CD1c-positive myeloid dendritic cell (primary cell): ENCODE data around the gene PCLO.
"Not testable (repeated sequence)": the region's sequence is repeated elsewhere in the genome, so short reads cannot be mapped to it uniquely, and the experiment has no call there.

ENCODE experiments used
- DNase-seq: peaks from one replicate; pipeline ENCODE4 v3.0.0-alpha.2; 2016; ENCODE audit errors: extremely low spot score

The PCLO gene

DNA sequence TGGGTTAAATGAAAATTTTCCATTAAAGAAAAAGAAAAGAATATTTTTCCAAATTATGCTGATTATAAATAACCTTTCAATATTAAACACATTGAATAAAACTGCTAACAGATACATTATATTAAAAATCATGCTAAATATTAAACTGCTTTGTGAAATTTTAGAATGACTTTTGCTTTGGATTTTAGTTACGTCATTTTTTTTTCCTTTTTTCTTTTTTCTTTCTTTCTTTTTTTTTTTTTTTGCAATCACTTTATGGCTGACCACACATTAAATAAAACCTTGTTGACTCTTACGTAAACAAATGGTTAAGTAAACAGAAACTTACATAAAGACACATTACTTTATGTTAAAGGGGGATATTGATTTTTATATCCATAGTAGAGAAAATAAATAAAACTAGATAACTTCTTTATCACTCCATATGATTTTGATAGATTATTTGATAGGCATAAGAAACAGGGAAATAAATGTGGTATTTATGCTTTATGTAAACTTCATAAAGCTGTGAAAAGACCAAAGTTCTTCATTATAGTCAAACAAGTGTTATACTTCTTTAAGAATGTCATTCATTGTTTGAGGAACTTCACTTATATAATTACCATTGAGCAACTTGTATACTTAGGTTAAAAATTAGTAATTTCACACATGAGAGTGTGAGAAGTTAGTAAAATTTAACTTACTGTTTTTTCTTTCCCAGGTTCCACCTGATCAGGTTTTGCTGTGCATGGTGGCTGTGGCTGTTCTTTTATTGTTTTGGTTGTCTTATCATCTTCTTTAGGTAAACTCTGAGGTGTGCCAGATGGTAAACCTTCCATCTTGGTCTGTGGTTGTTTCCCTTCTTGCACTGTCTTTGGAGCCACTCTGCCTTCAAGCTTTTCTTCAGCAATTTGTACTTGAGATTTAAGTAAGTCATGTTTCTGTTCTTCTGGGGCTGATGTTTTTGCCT lies 197.3 kb downstream of the PCLO start:
- no peak for DNase-seq

DNA sequence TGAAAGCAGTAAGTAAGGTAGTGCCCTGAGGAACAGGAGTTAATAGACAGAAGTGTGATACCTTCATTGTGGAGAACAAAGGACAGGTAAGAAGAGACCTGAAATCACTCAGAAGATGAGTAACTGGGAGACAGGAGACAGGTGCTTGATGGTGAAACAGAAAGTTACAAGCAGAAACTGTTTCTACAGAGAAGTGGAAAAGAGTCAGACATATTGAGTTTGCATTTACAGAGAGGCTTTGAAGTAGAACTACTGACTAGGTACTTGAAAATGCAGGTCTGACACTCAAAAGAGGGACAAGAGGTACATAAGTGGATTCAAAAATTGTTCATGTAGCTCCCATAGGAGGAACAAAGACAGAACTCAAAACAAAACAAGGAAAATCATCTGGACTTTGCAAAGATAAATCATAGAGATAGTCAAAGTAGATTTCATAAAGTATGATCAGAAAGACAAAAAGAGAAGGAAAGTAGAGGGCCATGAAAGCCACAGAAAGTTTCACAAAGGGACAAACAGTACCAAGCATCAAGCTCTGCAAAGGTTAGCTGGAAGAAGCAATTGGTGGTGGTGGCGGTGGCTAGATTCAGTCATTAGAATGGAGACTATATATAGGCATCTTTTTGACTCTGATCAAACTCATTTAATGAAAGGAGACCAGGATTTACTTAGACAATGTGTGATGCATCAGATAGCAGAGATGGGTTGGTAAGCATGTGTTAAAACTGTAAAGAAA lies 198.4 kb downstream of the PCLO start:
- no peak for DNase-seq

DNA sequence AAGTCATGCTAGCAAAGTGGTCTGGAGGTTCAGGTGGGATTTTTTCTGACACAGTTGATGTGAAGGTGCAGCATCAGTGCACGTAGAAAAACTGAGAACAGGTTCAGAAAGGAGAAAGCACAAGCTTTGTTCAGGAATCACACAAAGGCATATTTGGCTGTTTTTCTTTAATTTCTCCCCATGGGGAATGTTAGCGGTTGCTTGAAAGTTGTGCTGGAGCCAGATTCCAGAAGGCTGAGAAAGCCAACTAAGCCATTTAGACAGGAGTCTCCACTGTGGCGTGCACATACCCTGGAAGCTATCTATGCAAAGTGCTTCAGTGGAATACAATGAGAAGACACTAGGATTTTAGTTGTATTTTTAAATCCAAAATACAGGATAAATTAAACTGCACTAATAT lies 201.4 kb downstream of the PCLO start:
- DNase-seq, result no peak

DNA sequence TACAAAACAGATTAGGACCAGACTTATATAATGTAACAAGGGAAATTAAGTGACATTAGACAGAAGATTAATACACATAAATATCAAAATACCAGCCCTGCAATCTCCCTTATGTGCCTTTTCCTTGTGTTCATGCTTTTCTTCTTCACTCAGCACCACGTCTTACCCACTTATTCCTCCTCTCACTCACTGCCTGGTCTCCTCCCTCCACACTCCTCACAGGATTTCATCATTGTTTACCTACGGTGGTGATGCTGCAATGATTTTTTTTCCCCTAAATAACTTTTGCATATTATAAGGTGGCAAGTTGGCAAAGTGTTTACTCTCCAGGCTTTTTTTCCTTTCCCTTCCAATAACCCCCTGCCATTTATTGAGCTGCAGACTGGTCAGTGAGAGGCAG lies 203.2 kb downstream of the PCLO start:
- no peak for DNase-seq

GRCh38 chr7:82957521-82957920 lies 205.2 kb downstream of the PCLO start:
- DNase-seq, result no peak

DNA sequence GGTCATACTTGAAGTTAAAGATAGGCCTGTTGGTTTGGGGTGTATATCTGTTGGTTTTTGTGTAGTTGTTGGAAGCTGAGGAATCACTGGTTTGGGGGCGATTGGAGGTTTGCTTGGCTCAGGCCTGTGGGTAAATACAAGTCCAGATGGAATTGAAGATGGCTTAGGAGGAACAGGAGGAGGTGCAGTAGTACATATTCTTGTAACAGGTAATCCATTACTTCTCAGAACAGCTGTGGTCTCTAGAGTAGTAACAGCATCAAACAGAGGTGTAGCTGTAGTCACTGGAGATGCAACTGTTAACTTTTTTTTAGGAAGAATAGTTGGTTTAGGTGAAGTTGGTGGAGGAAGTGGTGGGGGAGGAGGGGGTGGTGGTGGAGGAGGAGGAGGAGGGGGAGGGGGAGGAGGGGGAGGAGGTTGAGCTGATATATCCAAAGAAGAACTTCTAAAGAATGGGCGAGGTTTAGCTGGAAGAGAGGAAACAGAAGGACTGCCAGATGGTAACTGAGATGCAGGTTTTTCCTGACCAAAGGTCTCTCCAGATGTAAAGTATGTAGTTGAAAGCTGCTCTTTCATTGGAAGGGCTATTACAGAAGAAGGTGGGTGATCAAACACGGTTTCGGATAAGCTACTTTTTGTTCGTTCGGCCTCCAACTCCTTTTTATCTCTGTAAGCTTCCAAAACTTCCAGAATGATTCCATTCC lies 209.2 kb downstream of the PCLO start:
- no peak for DNase-seq

- DNase-seq, result no peak
These were observed 212.2 kb downstream of the PCLO start for GRCh38 chr7:82950436-82950835.

GRCh38 chr7:82945480-82945879 lies 217.2 kb downstream of the PCLO start:
- no peak for DNase-seq

DNA sequence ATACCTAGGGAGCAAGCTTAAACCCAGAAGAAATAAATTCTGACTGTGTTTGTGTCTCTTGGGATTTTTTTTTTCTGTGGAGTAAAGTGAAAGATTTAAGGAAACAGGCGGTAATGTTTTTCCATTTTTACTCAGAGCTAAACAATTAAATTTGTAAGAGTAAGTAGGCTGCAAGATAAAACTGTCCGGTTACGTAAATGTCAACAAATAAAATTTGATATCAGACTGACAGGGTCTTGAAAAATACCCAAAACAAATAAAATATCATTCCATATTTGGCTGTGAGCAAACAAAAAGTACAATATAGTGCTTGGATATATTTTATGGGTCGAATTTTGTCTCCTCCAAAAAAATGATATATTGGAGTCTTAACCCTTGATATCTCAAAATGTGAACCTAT lies 217.6 kb downstream of the PCLO start:
- no peak for DNase-seq

DNA sequence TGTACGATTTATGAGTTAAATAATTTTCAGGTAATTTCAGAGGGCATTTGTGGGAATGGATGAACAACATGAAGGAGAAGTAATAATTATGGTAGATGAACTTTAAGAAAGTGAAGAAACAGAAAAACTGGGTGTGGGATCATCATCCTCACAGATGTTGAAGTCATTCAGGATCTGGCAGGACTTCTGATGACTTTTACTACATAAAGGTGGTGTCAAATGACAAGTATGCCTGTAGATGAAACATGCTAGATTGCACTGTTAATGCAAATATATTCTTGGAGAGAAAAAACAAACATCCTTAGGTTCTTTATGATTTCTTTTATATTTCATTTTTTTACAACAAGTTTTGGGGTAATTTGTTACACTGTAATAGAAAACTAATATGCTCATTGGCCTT lies 230.2 kb downstream of the PCLO start:
- no peak for DNase-seq

GRCh38 chr7:82926477-82926876 lies 236.2 kb downstream of the PCLO start:
- DNase-seq, result no peak

GRCh38 chr7:82925331-82925730 lies 237.4 kb downstream of the PCLO start:
- no peak for DNase-seq

GRCh38 chr7:82906502-82906901 lies 256.2 kb downstream of the PCLO start:
- no peak for DNase-seq

GRCh38 chr7:82904871-82905270 lies 257.8 kb downstream of the PCLO start:
- DNase-seq, result no peak

DNA sequence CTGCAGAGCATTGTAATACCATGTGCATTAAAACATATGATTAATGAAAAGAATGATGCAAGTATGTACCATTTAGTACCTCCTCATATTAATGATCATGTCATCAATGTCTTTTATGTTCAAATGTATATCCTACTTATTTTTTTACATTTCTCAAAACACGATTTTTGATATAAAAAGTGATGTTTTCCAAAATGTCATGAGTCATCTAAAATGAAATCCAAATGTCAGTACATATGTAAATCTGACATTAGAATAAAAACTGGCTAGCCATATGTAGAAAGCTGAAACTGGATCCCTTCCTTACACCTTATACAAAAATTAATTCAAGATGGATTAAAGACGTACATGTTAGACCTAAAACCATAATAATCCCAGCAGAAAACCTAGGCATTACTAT lies 261.6 kb downstream of the PCLO start:
- DNase-seq, result not testable (repeated sequence)

DNA sequence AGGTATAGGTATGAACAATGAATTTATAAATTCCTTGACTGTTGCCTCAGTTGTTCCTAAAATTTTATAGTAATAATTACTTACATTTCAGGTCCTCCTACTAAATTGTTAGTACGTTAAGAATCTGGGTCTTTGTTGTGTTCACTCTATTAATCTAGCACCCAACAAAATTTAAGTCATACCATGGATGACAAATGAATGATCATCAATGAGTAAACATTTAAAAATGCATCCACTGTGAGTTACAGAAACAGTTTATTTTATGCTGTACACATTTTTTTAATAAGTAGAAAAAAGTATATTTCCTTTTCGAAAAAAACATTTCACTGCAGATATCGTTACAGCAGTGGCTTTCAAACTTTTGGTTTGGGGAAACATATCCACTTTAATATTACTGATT lies 265.2 kb downstream of the PCLO start:
- DNase-seq, result no peak

DNA sequence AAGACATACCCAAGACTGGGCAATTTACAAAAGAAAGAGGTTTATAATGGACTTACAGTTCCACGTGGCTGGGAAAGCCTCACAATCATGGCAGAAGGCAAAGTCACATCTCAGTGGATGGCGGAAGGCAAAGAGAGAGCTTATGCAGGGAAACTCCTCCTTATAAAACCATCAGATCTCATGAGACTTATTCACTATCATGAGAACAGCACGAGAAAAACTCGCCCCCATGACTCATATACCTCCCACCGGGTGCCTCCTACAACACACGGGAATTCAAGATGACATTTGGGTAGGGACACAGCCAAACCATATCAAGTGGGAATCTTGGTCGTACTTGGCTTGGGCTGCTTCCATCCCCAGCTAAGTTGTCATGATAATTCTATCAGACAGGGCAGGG lies 268.3 kb downstream of the PCLO start:
- DNase-seq, result not testable (repeated sequence)

GRCh38 chr7:82886324-82886723 lies 276.4 kb downstream of the PCLO start:
- no peak for DNase-seq

- DNase-seq, result no peak
These were observed 296.8 kb downstream of the PCLO start for GRCh38 chr7:82865856-82866255.

DNA sequence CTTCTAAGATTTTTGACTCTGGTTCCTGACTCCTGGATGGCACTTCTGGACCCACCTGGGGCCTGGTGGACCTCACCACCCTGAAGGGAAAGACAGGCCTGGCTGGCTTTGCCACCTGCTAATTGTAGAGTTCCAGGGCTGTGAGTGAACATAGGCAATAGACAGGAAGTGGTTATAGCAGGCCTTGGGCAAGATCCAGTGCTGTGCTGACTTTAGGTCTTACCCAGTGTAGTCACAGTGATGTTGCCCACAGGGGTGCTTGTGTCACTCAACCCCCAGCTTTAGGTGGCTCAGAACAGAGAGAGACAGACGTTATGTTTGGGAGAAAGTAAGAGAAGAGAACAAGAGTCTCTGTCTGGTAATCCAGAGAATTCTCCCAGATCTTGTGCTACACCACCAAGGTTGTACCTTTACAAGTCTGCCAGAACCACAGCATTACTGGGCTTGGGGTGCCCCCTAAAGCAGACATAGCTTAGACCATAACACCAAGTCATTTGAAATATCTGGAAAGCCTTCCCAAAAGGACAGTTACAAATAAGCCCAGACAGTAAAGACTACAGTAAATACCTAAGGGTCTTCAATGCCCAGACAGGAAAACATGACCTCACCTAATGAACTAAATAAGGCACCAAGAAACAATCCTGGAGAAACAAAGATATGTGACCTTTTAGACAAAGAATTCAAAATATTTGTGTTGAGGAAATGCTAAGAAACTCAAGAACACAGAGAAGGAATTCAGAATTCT lies 303.4 kb downstream of the PCLO start:
- no peak for DNase-seq

GRCh38 chr7:82851121-82851520 lies 311.6 kb downstream of the PCLO start:
- no peak for DNase-seq

- DNase-seq, result no peak
These were observed 320.9 kb downstream of the PCLO start for GRCh38 chr7:82841828-82842227.
